PC-9 (cell line): ENCODE data around the gene GALNT14. TPM values are rescaled to one million over a fixed set of nuclear protein-coding genes. Genes with fewer than 3 reads are reported as not detected.

Experiments
- BruUV-seq: library from RNA; stranded (reverse); fragments of 400-500 nt; replicated peaks from 2 replicates; lab custom pipeline; 2021; lab: Mats Ljungman, UMichigan
- CTCF ChIA-PET: fragments of 300-600 bp; sonication (Branson Sonifier 250); formaldehyde crosslinking; loops from one replicate; lab custom pipeline; 2022; ENCODE audit warnings: antibody characterized with exemption; lab: Charles Lee
- POLR2A ChIA-PET: fragments of 300-600 bp; sonication (Branson Sonifier 250); formaldehyde crosslinking; loops from one replicate; lab custom pipeline; 2022; ENCODE audit warnings: antibody characterized with exemption; ENCODE audit not compliant: unreplicated experiment; lab: Charles Lee
- DNase-seq, 2 experiments: peaks; one replicate each; pipeline versions ENCODE4 v3.0.0 to v3.0.0-alpha.2; 2015 to 2022; ENCODE audit warnings: mixed read lengths in 1 of 2
- H2AFZ ChIP-seq: fragments of 200-600 bp; sonication (generic); 2 replicates; pipeline ENCODE4 v1.8.1; 2017; ENCODE audit warnings: antibody characterized with exemption
- H3F3A ChIP-seq: fragments of 200-600 bp; sonication (generic); 2 replicates; pipeline ENCODE4 v1.8.1; 2017; ENCODE audit warnings: antibody characterized with exemption, mild to moderate bottlenecking, low read depth; ENCODE audit not compliant: insufficient read depth
- H3K27ac ChIP-seq: fragments of 200-600 bp; sonication (generic); 2 replicates; pipeline ENCODE4 v1.6.1; 2016; ENCODE audit warnings: mixed run types
- H3K27me3 ChIP-seq: fragments of 200-600 bp; sonication (generic); 2 replicates; pipeline ENCODE4 v1.6.1; 2016; ENCODE audit warnings: low read depth, mixed run types; ENCODE audit not compliant: insufficient read depth
- H3K36me3 ChIP-seq: fragments of 200-600 bp; sonication (generic); 2 replicates; pipeline ENCODE4 v1.6.1; 2016; ENCODE audit warnings: low read depth, mixed run types
- H3K4me1 ChIP-seq: fragments of 200-600 bp; sonication (generic); replicated peaks from 2 replicates; pipeline ENCODE4 v1.6.1; 2016; ENCODE audit warnings: mixed run types; ENCODE audit not compliant: insufficient read depth
- H3K4me2 ChIP-seq: fragments of 200-600 bp; sonication (generic); 2 replicates; pipeline ENCODE4 v1.6.1; 2017; ENCODE audit warnings: mixed run types
- H3K4me3 ChIP-seq: fragments of 200-600 bp; sonication (generic); 2 replicates; pipeline ENCODE4 v1.6.1; 2016; ENCODE audit warnings: mixed run types
- H3K79me2 ChIP-seq: fragments of 200-600 bp; sonication (generic); 2 replicates; pipeline ENCODE4 v1.6.1; 2017; ENCODE audit warnings: low read depth, mixed run types
- H3K9me2 ChIP-seq: fragments of 200-600 bp; sonication (generic); 2 replicates; pipeline ENCODE4 v1.8.1; 2017; ENCODE audit warnings: mild to moderate bottlenecking; ENCODE audit not compliant: insufficient read depth
- H3K9me3 ChIP-seq: fragments of 200-600 bp; sonication (generic); 2 replicates; pipeline ENCODE4 v1.8.1; 2016; ENCODE audit warnings: low read depth; ENCODE audit not compliant: insufficient read depth
- H4K20me1 ChIP-seq: fragments of 200-600 bp; sonication (generic); 2 replicates; pipeline ENCODE4 v1.8.1; 2017; ENCODE audit not compliant: insufficient read depth
- CTCF ChIP-seq: fragments of 200-600 bp; sonication (generic); conservative IDR thresholded peaks from 2 replicates; pipeline ENCODE4 v1.6.1; 2017; ENCODE audit warnings: mixed run types, antibody characterized with exemption, mild to moderate bottlenecking, moderate library complexity
- EZH2 ChIP-seq: fragments of 200-600 bp; sonication (generic); IDR thresholded peaks from 2 replicates; pipeline ENCODE4 v1.8.0; 2017; ENCODE audit warnings: antibody characterized with exemption, low read depth
- intact Hi-C: fragments of 100-400 bp; cut with micrococcal nuclease; formaldehyde crosslinking; loops from one replicate; pipeline ENCODE4 v1.10.0; 2022; ENCODE audit not compliant: unreplicated experiment
- total RNA-seq: library from RNA; stranded (reverse); gene quantifications from 2 replicates; pipeline ENCODE4 v1.2.3, GENCODE V29; 2021

Gene GALNT14
- total RNA-seq, 1 experiment from 2014 or later = 3.1 TPM

GRCh38 chr2:31011587-31011986 lies 126.7 kb downstream of the GALNT14 start:
- POLR2A ChIA-PET = no interaction called here
- no peaks in the 10 kb centered on the region for H3K9me2 ChIP-seq
- H3K27ac ChIP-seq = no peak overlapping the region
- intact Hi-C loops = no loop called here
- no peak overlapping the region for H2AFZ ChIP-seq
- no peak for TF ChIP-seq EZH2
- TF ChIP-seq CTCF = no peak
- H3K36me3 ChIP-seq = no peaks in the 10 kb centered on the region
- no peaks in the 10 kb centered on the region for H3K4me1 ChIP-seq
- H3K4me2 ChIP-seq = no peak overlapping the region
- H3K4me3 ChIP-seq = no peak overlapping the region
- H3K9me3 ChIP-seq = no peaks in the 10 kb centered on the region
- CTCF ChIA-PET = interaction anchor here (0.6 kb wide), 1 partner anchor 158 kb away, joined by 3 read pairs; no protein-coding TSS in a partner anchor
- DNase-seq = no peak
- H3K27me3 ChIP-seq = no peaks in the 10 kb centered on the region
- no peaks in the 10 kb centered on the region; the same call in none of the 2 replicates for H4K20me1 ChIP-seq
- BruUV-seq = no TSS peak
- no peaks in the 10 kb centered on the region for H3F3A ChIP-seq
- H3K79me2 ChIP-seq = peaks cover 40% of the 10 kb centered on the region

DNA sequence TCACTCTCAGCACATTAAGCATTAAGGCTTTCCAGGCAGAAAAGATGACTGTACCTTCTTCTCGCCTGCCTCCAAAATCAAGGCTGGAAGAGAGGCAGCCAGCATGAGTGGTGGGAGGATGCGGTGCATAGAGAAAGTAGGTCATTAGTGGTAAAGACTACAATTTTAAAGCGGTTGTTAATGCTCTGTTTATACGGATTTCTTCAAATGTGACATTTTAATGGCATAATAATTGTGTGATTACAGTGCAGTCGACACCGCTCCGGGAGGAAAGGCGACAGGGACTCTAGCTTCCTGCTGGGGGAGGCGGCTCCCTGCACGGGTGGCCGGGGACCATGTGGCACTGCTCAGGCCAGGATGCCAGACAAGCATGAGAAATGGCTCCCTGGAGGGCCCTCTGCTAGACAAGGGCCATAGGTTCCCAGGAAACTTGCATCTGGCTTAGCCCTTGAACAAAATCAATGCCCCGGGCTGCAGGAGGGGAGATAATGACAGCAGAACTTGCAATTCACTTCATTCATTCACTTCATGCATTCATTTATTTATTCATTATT lies 129.6 kb downstream of the GALNT14 start:
- Histone ChIP-seq H3K4me1 (no peaks in the 10 kb centered on the region), H3K9me2 (no peaks in the 10 kb centered on the region), H3K9me3 (no peaks in the 10 kb centered on the region), H3K27ac (no peak overlapping the region), H4K20me1 (peaks cover 5% of the 10 kb centered on the region; the same call in 1 of the 2 replicates), H2AFZ (no peak overlapping the region), H3K4me3 (no peak overlapping the region), H3K36me3 (no peaks in the 10 kb centered on the region), H3K79me2 (peaks cover 40% of the 10 kb centered on the region), H3K4me2 (no peak overlapping the region), H3F3A (no peaks in the 10 kb centered on the region), H3K27me3 (no peaks in the 10 kb centered on the region)
- POLR2A ChIA-PET = no interaction called here
- no peak for DNase-seq
- CTCF ChIA-PET = no interaction called here
- no peak for TF ChIP-seq EZH2
- no peak for TF ChIP-seq CTCF
- BruUV-seq = no TSS peak
- intact Hi-C loops = no loop called here

- Histone ChIP-seq H3K27me3 (no peaks in the 10 kb centered on the region), H3K9me2 (no peaks in the 10 kb centered on the region), H4K20me1 (peaks cover 5% of the 10 kb centered on the region; the same call in 1 of the 2 replicates), H3F3A (no peaks in the 10 kb centered on the region), H3K4me3 (no peak overlapping the region), H3K36me3 (no peaks in the 10 kb centered on the region), H3K79me2 (peaks cover 31% of the 10 kb centered on the region), H3K27ac (no peak overlapping the region), H3K4me1 (no peaks in the 10 kb centered on the region), H2AFZ (no peak overlapping the region), H3K9me3 (no peaks in the 10 kb centered on the region), H3K4me2 (no peak overlapping the region)
- TF ChIP-seq EZH2 = no peak
- TF ChIP-seq CTCF = no peak
- no TSS peak for BruUV-seq
- DNase-seq = no peak
- ChIA-PET POLR2A (no interaction called here), CTCF (no interaction called here)
- intact Hi-C loops = no loop called here
Measured at GRCh38 chr2:31004257-31004656, 134.0 kb downstream of the GALNT14 start.
